GM21390 (cell line): ENCODE data around the gene EXOSC9.
"Not testable (repeated sequence)": the region's sequence is repeated elsewhere in the genome, so short reads cannot be mapped to it uniquely, and the experiment has no call there.

Source experiments
- ATAC-seq: cut with Tn5 transposase; IDR thresholded peaks from one replicate; pipeline ENCODE4 v1.9.1; 2021; ENCODE audit not compliant: unreplicated experiment

Gene EXOSC9, protein sequence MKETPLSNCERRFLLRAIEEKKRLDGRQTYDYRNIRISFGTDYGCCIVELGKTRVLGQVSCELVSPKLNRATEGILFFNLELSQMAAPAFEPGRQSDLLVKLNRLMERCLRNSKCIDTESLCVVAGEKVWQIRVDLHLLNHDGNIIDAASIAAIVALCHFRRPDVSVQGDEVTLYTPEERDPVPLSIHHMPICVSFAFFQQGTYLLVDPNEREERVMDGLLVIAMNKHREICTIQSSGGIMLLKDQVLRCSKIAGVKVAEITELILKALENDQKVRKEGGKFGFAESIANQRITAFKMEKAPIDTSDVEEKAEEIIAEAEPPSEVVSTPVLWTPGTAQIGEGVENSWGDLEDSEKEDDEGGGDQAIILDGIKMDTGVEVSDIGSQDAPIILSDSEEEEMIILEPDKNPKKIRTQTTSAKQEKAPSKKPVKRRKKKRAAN

GRCh38 chr4:121800961-121801714 lies at the start of gene EXOSC9:
EXOSC9 (plus strand) TSS chr4:121801323; CDS start chr4:121801425, 102 bp downstream.
- ATAC-seq = peak; percentile 86

DNA sequence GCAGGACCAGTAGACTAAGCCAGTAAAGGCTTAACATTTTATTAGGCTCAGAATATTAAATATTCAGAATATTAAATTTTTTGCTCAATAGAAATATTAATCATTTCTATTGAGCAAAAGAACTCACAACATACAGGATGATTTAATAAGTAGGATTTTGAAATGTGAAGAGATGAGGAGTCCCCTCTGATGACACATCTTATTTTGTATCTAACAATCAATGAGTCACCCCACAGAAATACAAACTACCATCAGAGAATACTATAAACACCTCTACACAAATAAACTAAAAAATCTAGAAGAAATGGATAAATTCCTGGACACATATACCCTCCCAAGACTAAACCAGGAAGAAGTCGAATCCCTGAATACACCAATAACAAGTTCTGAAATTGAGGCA lies 49.0 kb upstream of the EXOSC9 start:
- not testable (repeated sequence) for ATAC-seq

DNA sequence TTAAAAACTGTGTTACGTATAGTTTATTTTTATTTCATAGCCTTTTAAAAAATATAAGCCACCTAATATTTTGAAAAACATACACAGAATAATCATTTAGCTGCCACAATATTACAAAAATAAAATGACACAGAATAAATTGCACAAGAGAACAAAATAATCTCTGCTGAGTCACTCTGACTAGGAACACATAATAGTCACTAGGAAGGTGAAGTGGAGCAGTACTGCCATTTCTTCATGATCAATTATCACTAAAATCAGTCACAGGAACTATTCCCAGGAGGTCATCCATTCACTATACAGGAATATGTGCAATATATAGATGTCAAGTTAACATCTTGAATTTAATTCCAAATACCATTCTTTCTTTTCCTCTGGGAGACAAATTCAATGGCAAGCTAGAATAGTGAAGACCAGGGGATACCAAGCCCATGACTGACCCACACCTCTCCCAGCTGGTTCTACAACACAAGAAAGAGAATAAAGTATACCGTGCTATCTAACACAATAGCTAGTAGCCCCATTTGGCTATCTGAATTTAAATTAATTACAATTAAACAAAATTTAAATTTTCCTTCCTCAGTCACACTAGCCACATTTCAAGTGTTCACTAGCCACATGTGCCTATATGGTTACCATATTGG lies 42.1 kb upstream of the EXOSC9 start:
- ATAC-seq = no peak

- ATAC-seq = no peak
These were observed 40.9 kb upstream of the EXOSC9 start for GRCh38 chr4:121760205-121760604.

DNA sequence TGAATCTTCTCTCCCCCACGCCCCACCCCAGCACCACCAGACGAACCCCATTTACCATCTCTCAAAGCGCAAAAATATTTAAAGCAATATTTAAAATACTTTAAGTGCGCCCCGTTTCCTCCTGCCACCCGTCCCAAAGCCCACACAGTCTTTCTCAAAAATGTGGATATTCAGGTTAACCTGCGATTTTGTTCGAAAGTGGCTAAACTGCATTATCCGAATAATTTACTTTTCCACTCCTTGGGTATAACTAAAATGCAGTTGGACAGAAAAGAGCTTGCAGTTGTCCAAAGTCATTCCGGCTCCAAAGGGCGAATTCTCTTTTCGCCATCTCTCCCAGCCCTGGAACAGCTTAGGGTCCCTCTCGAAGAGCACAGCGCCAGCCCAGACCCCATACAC lies 36.8 kb upstream of the EXOSC9 start:
- no peak for ATAC-seq

GRCh38 chr4:121764702-121765367 lies 36.3 kb upstream of the EXOSC9 start, which contains the start of gene SMIM43:
SMIM43 (minus strand) TSS chr4:121765164; CDS start chr4:121765105, 59 bp downstream.
- ATAC-seq = no peak

DNA sequence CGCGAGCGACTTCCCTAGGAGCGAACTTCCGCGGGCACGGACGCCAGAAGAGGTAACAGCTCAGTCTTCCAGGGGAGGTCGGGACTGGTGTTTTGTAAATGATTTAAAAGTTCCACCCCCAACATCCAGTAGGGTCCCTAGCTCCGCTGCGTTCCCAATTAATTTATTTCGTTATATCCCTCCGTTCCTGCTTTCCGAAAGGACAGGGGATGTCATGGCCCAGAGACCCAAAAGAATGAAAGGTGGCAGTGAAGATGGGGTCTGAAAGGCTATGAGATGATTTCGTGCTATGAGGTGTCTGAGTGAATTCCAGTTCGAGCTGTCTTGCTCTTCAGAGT lies 35.8 kb upstream of the EXOSC9 start:
- ATAC-seq = no peak

- ATAC-seq = no peak
These were observed 35.1 kb upstream of the EXOSC9 start for GRCh38 chr4:121765971-121766538.

- ATAC-seq = no peak
These were observed 34.0 kb upstream of the EXOSC9 start for GRCh38 chr4:121767166-121767565.

- no peak for ATAC-seq
These were observed 31.8 kb upstream of the EXOSC9 start for GRCh38 chr4:121769341-121769740.

DNA sequence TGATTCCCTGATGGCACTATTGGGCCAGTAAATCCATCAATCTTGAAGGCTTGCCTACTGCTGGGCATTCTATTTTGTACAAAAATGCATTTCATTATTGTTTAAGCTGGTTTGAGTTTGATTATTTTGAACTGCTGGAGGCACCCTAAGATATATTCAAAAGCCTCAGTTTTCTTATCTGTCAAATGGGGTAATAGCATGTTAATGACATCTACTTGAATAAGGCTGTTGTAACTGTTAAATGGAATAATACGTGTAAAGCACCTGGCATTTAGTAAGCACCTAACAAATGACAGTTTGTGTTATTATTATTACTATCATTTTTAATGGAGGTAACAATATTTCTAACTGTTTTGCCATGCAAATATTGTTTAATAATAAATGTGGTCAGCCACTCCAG lies 29.3 kb upstream of the EXOSC9 start:
- ATAC-seq = no peak

DNA sequence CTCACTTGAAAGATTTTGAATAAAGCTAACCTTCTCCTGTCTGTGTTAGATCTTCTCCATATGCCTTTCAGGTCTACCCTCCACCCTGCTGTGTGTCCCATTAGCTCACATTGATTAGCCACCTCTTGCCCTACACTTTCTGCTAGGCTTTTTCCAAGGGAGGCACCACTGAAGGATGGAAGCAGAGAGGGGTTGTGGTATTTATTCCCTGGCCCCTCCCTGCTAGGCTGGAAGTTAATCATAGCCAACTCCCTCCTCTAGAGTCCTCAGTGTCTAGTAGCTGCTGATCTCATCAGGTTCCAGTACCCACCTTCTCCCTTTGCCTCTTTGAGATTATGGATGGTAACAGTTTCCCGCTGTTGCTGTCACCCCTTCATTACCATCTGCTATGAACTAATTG lies 27.2 kb upstream of the EXOSC9 start:
- ATAC-seq = no peak

DNA sequence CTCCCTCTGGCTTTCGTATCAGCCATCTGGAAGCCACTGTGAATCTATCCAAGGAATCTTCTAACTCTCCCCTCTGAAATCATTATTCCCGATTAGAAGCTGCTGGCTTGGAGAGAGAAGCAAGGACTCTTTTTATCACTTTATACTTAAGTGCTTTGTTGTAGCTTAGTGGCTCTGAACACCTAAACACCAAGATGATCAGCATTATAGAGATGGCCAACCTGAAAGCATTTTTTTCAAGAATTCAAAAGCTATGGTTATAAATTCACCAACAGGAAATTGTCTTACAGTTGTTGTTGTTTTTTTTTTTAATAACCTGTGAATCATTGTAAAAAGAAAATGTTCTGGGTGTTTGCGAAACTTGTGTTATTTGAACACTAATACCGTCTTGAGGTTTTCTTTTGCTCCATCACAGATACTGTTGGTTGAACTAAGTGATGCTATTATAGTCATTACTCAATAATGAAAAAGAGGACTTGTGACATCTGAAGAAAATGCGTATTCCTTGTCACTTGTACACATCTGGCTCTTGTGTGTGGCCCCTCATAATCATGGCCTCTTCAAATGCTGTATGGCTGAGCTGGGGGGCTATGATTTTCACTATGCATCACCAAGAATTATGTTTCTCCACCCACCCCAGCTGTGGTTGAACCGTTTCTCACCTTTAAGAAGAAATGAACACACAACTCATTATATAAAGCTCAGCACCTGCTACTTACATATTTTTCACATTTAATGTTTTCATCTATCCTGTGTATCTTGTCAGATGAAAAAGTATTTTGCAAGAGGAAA lies 24.3 kb upstream of the EXOSC9 start:
- no peak for ATAC-seq

GRCh38 chr4:121777625-121778024 lies 23.5 kb upstream of the EXOSC9 start:
- ATAC-seq = peak; percentile 66

DNA sequence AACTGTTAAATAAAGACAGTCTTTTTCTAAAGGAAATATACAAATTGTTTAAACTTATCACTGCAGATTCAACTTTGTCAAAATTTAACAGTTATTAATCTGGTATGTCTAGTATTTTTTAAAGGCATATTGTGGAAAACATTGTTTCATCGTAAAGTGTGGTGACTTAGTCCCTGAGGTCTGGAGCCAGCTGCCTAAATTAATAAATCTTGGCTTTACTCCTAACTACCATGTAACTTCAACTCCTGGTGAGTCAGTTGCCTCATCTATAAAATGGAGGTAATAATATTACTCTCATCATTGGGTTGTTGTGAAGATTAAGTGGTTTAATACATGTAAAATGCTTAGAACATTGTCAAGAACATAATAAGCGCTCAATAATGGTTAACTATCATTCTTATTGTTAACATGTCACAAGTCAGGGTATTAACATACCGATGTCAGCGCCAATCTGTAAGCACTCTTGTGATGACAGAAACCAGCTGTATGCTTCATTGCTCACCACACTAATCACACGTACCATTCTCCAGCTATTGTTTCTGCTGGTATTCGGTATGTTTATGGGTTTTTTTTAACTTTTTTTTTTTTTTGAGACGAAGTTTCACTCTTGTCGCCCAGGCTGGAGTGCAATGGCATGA lies 22.0 kb upstream of the EXOSC9 start:
- ATAC-seq = no peak

- no peak for ATAC-seq
These were observed 17.9 kb upstream of the EXOSC9 start for GRCh38 chr4:121783210-121783609.

DNA sequence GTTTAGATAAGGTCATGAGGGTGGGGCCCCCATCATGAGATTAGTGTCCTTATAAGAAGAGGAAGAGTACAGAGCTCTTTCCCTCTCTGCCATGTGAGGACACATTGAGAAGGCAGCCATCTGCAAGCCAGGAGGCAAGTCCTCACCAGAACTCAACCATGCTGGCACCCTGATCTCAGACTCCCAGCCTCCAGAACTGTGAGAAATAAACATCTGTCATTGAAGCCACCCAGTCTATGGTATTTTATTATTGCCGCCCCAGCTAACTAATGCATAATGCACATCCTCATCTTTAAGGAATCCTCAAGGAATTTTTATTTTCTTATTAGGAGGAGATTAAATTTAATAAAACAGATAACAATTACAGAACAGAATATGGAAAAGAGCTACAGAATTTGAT lies 16.7 kb upstream of the EXOSC9 start:
- no peak for ATAC-seq

- no peak for ATAC-seq
These were observed 16.1 kb upstream of the EXOSC9 start for GRCh38 chr4:121784975-121785374.

GRCh38 chr4:121785479-121785878 lies 15.6 kb upstream of the EXOSC9 start:
- no peak for ATAC-seq

DNA sequence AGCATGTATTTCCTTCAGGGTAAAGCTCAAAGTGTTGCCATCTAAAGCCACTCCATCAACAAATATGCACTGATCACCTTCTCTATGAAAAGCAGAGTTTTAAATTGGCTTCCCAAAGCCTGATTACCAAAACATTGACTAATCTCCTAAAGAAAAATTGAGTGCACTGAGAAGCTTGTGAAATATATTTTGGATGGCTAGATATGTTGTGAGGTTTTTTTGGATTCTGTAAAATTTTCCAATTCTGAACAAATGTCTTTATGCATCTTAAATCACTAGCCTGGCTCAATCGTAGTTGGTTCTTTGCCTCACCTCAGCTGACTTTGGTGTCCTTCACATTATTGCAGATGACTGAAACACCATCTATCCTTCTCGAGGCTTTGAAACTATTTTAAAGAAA lies 14.9 kb upstream of the EXOSC9 start:
- no peak for ATAC-seq
